Pancreas (tissue), 10 donors: ENCODE results near the gene MCM3AP. TPM values are rescaled to one million over a fixed set of nuclear protein-coding genes. Genes with fewer than 3 reads are reported as not detected.

ENCODE experiments used
- ATAC-seq, 4 donors: fragments of 200-7000 bp; cut with Tn5 transposase; one replicate each; pipeline versions ENCODE4 v1.8.0 to v1.9.1; 2020; ENCODE audit warnings: mild to moderate bottlenecking in 4 of 4, moderate library complexity in 4 of 4
- DNase-seq, 6 donors: peaks; one replicate each; pipeline ENCODE4 v3.0.0-alpha.2; 2020
- FAIRE-seq: peaks from 2 replicates; lab custom pipeline; 2012; peaks lifted over from hg19 to GRCh38; lab: Jason Lieb, UNC
- H3K27ac ChIP-seq, 4 donors: fragments of 200-600 bp; sonication (generic); 1 replicate in 3 of 4; 2 replicates in 1 of 4; pipeline versions ENCODE4 v1.5.0 to v1.8.0; 2020
- H3K27me3 ChIP-seq, 4 donors: fragments of 200-600 bp; one replicate each; pipeline ENCODE4 v1.8.0; 2021
- H3K36me3 ChIP-seq, 3 donors: fragments of 200-600 bp; sonication (generic) in 1 of 3; one replicate each; pipeline versions ENCODE4 v1.5.0 to v1.8.0; 2020 to 2021
- H3K4me1 ChIP-seq, 3 donors: fragments of 200-600 bp; one replicate each; pipeline ENCODE4 v1.8.0; 2021
- H3K4me3 ChIP-seq, 4 donors: fragments of 200-600 bp; sonication (generic) in 2 of 4; one replicate each; pipeline versions ENCODE4 v1.5.0 to v1.8.0; 2020 to 2021
- H3K9me3 ChIP-seq, 4 donors: fragments of 200-600 bp; one replicate each; pipeline ENCODE4 v1.8.0; 2021
- WGBS, 2 donors: extraction: QIAGEN DNeasy Blood & Tissue Kit; methylation state at CpG; one replicate each; pipeline ENCODE4 v1.1.7; 2013; 5-methylcytosine and 5-hydroxymethylcytosine counted together
- intact Hi-C, 3 donors: fragments of 100-400 bp; cut with DNase I; formaldehyde crosslinking; loops; one replicate each; pipeline versions ENCODE4 v1.11.1 to v1.14.2; 2022
- polyA plus RNA-seq, 2 donors: library from polyadenylated mRNA; stranded (reverse); fragments of 200-250 nt; gene quantifications; one replicate each; pipeline ENCODE4 v1.2.3, GENCODE V29; 2013
- total RNA-seq, 6 donors: library from RNA; stranded (reverse); fragmentation: NEBNext Ultra II Directional in 4 of 6; extraction: Animal tissue kit (Norgen Biotek cat#: 25700) in 4 of 6; gene quantifications; one replicate each; pipeline versions ENCODE4 v1.2.1 to v1.2.4, GENCODE V29; 2021 to 2023
- TF ChIP-seq, protein P1 (sequence below), 4 donors: fragments of 200-600 bp; sonication (generic) in 3 of 4; IDR thresholded peaks; one replicate each; pipeline versions ENCODE4 v1.5.0 to v1.8.0; 2021; ENCODE audit warnings: antibody characterized with exemption in 4 of 4
- donor health status: healthy with polysubstance abuse.
- donor health status: DM: no; HTN: no; CAD: no; lungs with moderate emphysema.
- donor health status: DM: no; HTN: no; CAD: no.
- donor health status: control.
- donor health status: control.
- donor health status: Bipolar disorder and iron deficiency.
- donor health status: DM: yes; HTN: yes; CAD: no.
- donor health status: DM: no; HTN: no; CAD: no.
- donor health status: DM: no; HTN: no; CAD: no.
- donor health status: DM: yes; HTN: yes; CAD: no.

Gene MCM3AP
- total and polyA plus RNA-seq, 8 donors = 30.6 to 59.4 (median 38.0) TPM

DNA sequence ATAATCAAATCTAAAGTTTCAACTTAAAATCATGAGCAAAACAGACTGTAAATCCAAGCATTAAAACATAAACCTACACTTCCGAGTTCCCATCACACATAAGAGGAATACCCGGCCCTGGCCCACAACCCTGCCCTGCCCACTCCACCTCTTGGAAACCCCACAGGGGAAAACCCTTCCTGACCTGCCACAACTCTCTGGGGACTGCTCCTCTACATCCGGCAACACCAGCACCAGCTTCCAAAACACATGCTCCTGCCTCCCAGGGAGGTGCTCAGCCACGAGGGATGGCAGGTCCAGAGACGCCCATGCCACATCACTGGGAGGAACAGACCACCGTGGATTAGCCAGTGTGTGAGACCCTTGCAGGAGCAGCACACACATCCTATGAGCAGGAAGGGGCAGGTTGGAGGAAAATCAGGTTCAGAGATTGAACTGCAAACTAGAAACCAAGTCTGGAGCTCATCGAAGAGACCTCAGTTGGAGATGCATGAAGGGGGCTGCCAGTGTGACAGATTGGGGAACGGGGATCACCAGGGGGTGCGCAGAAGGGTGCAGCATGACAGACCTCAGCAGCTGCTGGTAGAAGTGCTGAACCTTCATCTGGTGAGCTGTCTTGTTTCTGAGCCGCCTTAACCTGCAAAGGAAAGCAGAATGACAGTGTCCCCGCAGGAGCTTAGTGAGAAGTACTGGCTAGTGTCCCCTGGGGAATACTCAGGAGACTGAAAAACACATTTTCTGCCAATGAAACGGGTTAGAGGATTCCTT is 31.0 kb downstream of the MCM3AP start:
- ATAC-seq (no peak), DNase-seq (no peak), FAIRE-seq (no peak)
- WGBS, 2 donors = 89 to 90% methylated on average over 12 of the region's 12 CpGs
- Histone ChIP-seq H3K4me1 (no peaks in the 10 kb centered on the region), H3K4me3 (no peak overlapping the region), H3K27ac (no peak overlapping the region), H3K27me3 (no peaks in the 10 kb centered on the region), H3K9me3 (no peaks in the 10 kb centered on the region), H3K36me3 (peaks cover 0 to 91% (median 50%) of the 10 kb centered on the region in 3 donors)
- TF ChIP-seq, protein P1, sequence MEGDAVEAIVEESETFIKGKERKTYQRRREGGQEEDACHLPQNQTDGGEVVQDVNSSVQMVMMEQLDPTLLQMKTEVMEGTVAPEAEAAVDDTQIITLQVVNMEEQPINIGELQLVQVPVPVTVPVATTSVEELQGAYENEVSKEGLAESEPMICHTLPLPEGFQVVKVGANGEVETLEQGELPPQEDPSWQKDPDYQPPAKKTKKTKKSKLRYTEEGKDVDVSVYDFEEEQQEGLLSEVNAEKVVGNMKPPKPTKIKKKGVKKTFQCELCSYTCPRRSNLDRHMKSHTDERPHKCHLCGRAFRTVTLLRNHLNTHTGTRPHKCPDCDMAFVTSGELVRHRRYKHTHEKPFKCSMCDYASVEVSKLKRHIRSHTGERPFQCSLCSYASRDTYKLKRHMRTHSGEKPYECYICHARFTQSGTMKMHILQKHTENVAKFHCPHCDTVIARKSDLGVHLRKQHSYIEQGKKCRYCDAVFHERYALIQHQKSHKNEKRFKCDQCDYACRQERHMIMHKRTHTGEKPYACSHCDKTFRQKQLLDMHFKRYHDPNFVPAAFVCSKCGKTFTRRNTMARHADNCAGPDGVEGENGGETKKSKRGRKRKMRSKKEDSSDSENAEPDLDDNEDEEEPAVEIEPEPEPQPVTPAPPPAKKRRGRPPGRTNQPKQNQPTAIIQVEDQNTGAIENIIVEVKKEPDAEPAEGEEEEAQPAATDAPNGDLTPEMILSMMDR (IDR thresholded peaks at IDR 0.05) = no peak
- intact Hi-C loops = no loop called here

DNA sequence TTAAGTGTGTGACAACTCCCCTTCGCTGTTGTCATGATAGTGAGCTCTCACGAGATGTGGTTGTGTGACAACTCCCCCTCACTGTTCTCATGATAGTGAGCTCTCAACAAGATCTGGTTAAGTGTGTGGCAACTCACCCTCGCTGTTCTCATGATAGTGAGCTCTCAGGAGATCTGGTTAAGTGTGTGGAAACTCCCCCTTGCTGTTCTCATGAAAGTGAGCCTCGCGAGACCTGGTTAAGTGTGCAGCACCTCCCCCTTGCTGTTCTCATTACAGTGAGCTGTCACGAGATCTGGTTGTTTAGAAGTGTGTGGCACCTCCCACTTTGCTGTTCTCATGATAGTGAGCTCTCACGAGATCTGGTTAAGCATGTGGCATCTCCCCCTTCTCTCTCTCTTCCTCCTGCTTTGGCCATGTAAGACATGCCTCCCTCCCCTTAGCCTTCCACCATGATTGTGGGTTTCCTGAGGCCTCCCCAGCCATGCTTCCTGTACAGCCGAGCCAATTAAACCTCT is 31.7 kb downstream of the MCM3AP start:
- FAIRE-seq = no peak
- 82 to 90% methylated on average over 8 of the region's 8 CpGs for WGBS, 2 donors
- DNase-seq = no peak
- no peak for ATAC-seq
- TF ChIP-seq, protein P1 (IDR thresholded peaks at IDR 0.05) = no peak
- H3K27ac ChIP-seq = no peak overlapping the region
- no peak overlapping the region for H3K4me3 ChIP-seq
- H3K27me3 ChIP-seq = no peaks in the 10 kb centered on the region
- no peaks in the 10 kb centered on the region for H3K4me1 ChIP-seq
- peaks cover 0 to 88% (median 43%) of the 10 kb centered on the region in 3 donors for H3K36me3 ChIP-seq
- intact Hi-C loops = no loop called here
- H3K9me3 ChIP-seq = no peaks in the 10 kb centered on the region

DNA sequence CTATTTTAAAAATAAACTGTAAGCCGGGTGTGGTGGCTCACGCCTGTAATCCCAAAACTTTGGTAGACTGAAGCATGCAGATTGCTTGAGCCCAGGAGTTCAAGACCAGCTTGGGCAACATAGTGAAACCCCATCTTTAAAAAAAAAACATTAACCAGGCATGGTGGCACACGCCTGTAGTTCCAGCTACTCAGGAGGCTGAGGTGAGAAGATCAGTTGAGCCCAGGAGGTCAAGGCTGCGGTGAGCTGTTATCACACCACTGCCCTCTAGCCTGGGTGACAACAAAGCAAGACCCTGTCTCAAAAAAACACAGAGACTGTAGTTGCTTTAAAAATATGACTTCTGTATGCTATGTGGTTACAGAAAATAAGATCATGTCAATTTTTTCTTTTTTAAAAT is 32.6 kb downstream of the MCM3AP start:
- Histone ChIP-seq H3K27me3 (no peaks in the 10 kb centered on the region), H3K4me1 (no peaks in the 10 kb centered on the region), H3K4me3 (no peak overlapping the region), H3K27ac (no peak overlapping the region), H3K36me3 (peaks cover 0 to 81% (median 40%) of the 10 kb centered on the region in 3 donors), H3K9me3 (no peaks in the 10 kb centered on the region)
- DNase-seq (no peak), ATAC-seq (no peak), FAIRE-seq (no peak)
- WGBS, 2 donors = 94 to 95% methylated on average over 4 of the region's 4 CpGs
- TF ChIP-seq, protein P1 (IDR thresholded peaks at IDR 0.05) = no peak
- intact Hi-C loops = no loop called here

DNA sequence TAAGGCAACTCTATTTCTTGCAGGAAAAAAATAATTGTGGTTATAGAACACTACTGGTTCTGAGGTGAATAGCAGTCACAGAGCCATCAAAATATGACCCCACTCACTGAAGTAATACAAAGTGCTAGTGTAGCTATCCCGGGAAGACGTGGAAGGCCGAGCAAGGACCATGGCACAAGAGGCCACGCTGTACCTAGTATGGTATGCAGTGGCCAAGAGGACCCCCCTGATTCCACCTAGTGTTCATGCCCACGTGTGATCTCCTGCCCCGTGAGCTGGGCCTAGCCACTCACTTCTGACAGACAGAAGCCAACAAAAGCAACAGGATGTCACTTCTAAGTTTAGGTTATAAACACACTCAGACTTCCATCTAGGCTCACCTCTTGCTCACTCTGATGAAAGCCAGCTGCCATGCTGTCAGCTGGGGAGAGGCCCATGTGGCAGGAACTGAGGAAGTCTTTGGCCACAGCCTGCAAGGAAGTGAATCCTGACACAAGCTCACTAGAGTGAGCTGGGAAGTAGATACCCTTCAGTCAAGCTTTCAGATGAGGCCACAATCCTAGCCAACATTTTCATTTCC is 35.2 kb downstream of the MCM3AP start:
- Histone ChIP-seq H3K27ac (no peak overlapping the region), H3K27me3 (no peaks in the 10 kb centered on the region), H3K4me3 (no peak overlapping the region), H3K36me3 (peaks cover 0 to 77% (median 27%) of the 10 kb centered on the region in 3 donors), H3K9me3 (no peaks in the 10 kb centered on the region), H3K4me1 (no peaks in the 10 kb centered on the region)
- 94% methylated on average over 6 of the region's 6 CpGs for WGBS, 2 donors
- no peak for DNase-seq
- FAIRE-seq = no peak
- intact Hi-C loops = no loop called here
- TF ChIP-seq, protein P1 (IDR thresholded peaks at IDR 0.05) = no peak
- no peak for ATAC-seq
